Kidney (tissue), 14 donors: Measurements from ENCODE around the gene KCNH5. TPM values are rescaled to one million over a fixed set of nuclear protein-coding genes. Genes with fewer than 3 reads are reported as not detected.

Experiments used
- DNase-seq, 5 donors: peaks; one replicate each; pipeline ENCODE4 v3.0.0-alpha.2; 2013 to 2020
- FAIRE-seq: peaks from 2 replicates; lab custom pipeline; 2012; peaks lifted over from hg19 to GRCh38; lab: Jason Lieb, UNC
- H3K27ac ChIP-seq, 2 donors: one replicate each; pipeline ENCODE4 v1.7.0; 2013; ENCODE audit warnings: low read depth in 2 of 2, low read length in 2 of 2, inconsistent platforms in 1 of 2
- H3K27me3 ChIP-seq: one replicate; pipeline ENCODE4 v1.7.1; 2013; ENCODE audit warnings: low read length, inconsistent platforms; ENCODE audit not compliant: control insufficient read depth, insufficient read depth
- H3K36me3 ChIP-seq, 3 donors: one replicate each; pipeline versions ENCODE4 v1.7.0 to v1.7.1; 2013; ENCODE audit warnings: low read length in 3 of 3, control low read depth in 1 of 3, inconsistent platforms in 1 of 3; ENCODE audit not compliant: insufficient read depth in 3 of 3, control insufficient read depth in 2 of 3
- H3K4me1 ChIP-seq, 3 donors: one replicate each; pipeline versions ENCODE4 v1.7.0 to v1.7.1; 2013; ENCODE audit warnings: low read length in 3 of 3, inconsistent platforms in 1 of 3, low read depth in 1 of 3; ENCODE audit not compliant: control insufficient read depth in 2 of 3, insufficient read depth in 2 of 3
- H3K4me3 ChIP-seq, 3 donors: one replicate each; pipeline versions ENCODE4 v1.7.0 to v1.8.1; 2013; ENCODE audit warnings: low read length in 3 of 3, control low read depth in 1 of 3, inconsistent platforms in 1 of 3
- H3K9ac ChIP-seq, 3 donors: one replicate each; pipeline versions ENCODE4 v1.7.0 to v1.7.1; 2013; ENCODE audit warnings: low read length in 3 of 3, control low read depth in 1 of 3, inconsistent platforms in 1 of 3
- H3K9me3 ChIP-seq, 3 donors: one replicate each; pipeline versions ENCODE4 v1.7.0 to v1.7.1; 2013; ENCODE audit warnings: low read length in 3 of 3, control low read depth in 1 of 3, inconsistent platforms in 1 of 3; ENCODE audit not compliant: control insufficient read depth in 2 of 3, insufficient read depth in 1 of 3
- intact Hi-C: fragments of 100-400 bp; cut with DNase I; formaldehyde crosslinking; loops from one replicate; pipeline ENCODE4 v1.11.1; 2022
- polyA plus RNA-seq: library from polyadenylated mRNA; stranded (reverse); fragments of 350-450 nt; fragmentation: Illumina TruSeq; extraction: RNeasy Lipid Tissue Mini Kit (QIAGEN cat#74804); gene quantifications from one replicate; pipeline ENCODE4 v1.2.3, GENCODE V29; 2014; ENCODE audit warnings: low read depth, low replicate concordance; ENCODE audit not compliant: insufficient read depth
- total RNA-seq: library from RNA; stranded (reverse); fragmentation: NEBNext Ultra II Directional; extraction: Animal tissue kit (Norgen Biotek cat#: 25700); gene quantifications from one replicate; pipeline ENCODE4 v1.2.1, GENCODE V29; 2021
- TF ChIP-seq, protein P1 (sequence below): IDR thresholded peaks from 3 replicates; pipeline ENCODE4 v1.5.1; 2012; ENCODE audit warnings: mild to moderate bottlenecking, moderate library complexity, borderline replicate concordance; ENCODE audit not compliant: insufficient read depth; ENCODE audit errors: extremely low read depth
- donor health status: control.
- donor health status: control.
- donor health status: control.
- donor health status: control.
- donor health status: control.
- donor health status: DM: yes; HTN: yes; CAD: no.
- donor health status: Normal renal cell carcinoma (clear cell type).

KCNH5 gene
- total and polyA plus RNA-seq, 2 donors from 2014 or later: not detected

DNA sequence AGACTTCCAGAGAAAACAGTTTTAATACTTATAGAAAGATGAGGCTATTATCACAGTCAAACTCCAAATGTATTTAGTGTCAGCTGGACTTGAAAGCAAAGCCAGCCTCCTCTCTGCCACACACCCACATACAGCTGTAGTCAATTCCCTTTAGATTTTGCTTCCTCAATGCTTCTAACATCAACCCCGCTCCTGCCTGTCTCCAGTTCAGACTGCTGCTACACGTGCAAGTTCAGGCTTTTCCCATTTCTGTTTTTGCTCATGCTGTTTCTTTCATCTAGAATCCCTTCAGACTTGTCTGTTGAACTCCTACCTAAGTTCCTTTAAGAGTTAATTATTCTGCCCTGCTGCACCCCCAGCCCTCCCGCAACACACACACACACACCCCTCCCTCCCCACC, 380.0 kb downstream of the KCNH5 start:
- no peak for FAIRE-seq

DNA sequence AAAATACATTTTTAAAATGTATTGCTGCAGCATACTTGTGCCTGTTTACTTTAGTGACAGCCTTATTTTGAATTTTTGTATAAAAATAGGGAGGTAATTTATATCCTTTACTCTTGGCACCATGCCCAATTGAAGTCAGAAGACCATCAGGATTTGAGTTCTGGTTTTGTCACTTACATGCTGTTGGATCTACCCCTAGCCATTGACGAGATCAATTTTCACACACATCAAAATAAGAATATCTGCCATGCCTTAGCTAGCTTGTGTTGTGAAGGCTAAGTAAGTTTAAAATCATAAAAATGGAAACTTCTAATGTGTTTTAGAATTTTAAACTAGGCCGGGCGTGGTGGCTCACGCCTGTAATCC, 381.8 kb downstream of the KCNH5 start:
- intact Hi-C loops: no loop called here
- TF ChIP-seq, protein P1, sequence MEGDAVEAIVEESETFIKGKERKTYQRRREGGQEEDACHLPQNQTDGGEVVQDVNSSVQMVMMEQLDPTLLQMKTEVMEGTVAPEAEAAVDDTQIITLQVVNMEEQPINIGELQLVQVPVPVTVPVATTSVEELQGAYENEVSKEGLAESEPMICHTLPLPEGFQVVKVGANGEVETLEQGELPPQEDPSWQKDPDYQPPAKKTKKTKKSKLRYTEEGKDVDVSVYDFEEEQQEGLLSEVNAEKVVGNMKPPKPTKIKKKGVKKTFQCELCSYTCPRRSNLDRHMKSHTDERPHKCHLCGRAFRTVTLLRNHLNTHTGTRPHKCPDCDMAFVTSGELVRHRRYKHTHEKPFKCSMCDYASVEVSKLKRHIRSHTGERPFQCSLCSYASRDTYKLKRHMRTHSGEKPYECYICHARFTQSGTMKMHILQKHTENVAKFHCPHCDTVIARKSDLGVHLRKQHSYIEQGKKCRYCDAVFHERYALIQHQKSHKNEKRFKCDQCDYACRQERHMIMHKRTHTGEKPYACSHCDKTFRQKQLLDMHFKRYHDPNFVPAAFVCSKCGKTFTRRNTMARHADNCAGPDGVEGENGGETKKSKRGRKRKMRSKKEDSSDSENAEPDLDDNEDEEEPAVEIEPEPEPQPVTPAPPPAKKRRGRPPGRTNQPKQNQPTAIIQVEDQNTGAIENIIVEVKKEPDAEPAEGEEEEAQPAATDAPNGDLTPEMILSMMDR: no peak
- H3K36me3 ChIP-seq: no peaks in the 10 kb centered on the region
- no peaks in the 10 kb centered on the region for H3K4me1 ChIP-seq
- H3K27me3 ChIP-seq: no peaks in the 10 kb centered on the region
- no peaks in the 10 kb centered on the region for H3K9me3 ChIP-seq
- DNase-seq (no peak), FAIRE-seq (no peak)
- H3K27ac ChIP-seq: no peak overlapping the region
- no peak overlapping the region for H3K4me3 ChIP-seq
- H3K9ac ChIP-seq: no peak overlapping the region

More for the DNA sequence above, 380.0 kb downstream of the KCNH5 start:
- Histone ChIP-seq H3K9me3 (no peaks in the 10 kb centered on the region), H3K27ac (no peak overlapping the region), H3K9ac (no peak overlapping the region), H3K36me3 (no peaks in the 10 kb centered on the region), H3K4me3 (no peak overlapping the region), H3K27me3 (no peaks in the 10 kb centered on the region), H3K4me1 (no peaks in the 10 kb centered on the region)
- TF ChIP-seq, protein P1: no peak
- no peak for DNase-seq
- intact Hi-C loops: no loop called here

DNA sequence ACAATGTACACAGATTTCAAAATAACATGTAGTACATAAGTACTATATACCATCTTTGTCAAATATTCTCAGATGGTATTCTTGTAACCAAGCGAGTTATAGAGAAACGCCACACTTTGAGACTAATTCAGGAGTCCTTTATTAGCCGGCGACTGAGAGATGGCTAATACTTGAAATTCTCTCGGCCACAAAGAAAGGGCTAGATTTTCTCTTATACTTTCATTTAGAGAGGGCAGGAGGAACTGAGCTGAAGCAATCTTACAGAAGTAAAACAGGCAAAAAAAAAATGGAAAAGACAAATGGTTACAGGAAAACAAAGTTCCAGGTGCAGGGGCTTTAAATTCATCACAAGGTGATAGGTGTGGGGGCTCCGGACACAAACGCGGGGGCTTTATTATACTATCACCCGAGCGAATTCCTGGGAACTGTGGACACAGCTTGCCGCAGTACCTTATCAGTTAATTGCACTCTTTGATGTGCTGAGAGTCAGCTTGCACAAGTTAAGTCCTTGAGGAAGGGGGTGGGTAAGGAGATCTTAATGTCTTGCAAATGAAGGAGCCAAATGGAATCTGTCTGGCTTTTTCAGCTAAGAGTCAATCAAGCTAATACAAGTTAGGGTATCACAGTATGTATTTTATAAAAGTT, 382.3 kb downstream of the KCNH5 start:
- intact Hi-C loops: no loop called here
- H3K27ac ChIP-seq: no peak overlapping the region
- no peak overlapping the region for H3K4me3 ChIP-seq
- H3K9ac ChIP-seq: no peak overlapping the region
- no peaks in the 10 kb centered on the region for H3K27me3 ChIP-seq
- DNase-seq (peak in 3 of 5 donors; percentile 17 to 64 (median 52)), FAIRE-seq (no peak)
- no peaks in the 10 kb centered on the region for H3K4me1 ChIP-seq
- no peaks in the 10 kb centered on the region for H3K9me3 ChIP-seq
- no peaks in the 10 kb centered on the region for H3K36me3 ChIP-seq
- TF ChIP-seq, protein P1: no peak

DNA sequence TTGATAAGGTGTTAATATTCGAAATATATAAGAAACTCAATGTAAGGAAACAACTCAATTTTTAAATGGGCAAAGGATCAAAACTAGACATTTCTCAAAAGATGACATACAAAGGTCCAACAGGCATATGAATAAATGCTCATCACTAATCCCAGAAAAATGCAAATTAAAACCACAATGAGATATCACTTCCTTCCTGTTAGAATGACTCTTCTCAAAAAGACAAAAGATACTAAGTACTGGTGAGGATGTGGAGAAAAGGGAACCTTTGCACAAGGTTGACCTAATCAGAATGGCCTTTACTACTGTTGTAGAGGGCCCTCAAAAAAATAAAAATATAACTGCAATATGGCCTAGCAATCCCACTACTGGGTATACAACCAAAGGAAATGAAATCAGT, 383.4 kb downstream of the KCNH5 start:
- no peaks in the 10 kb centered on the region for H3K36me3 ChIP-seq
- TF ChIP-seq, protein P1: no peak
- no peak overlapping the region for H3K9ac ChIP-seq
- H3K4me1 ChIP-seq: no peaks in the 10 kb centered on the region
- FAIRE-seq (no peak), DNase-seq (no peak)
- no peaks in the 10 kb centered on the region for H3K27me3 ChIP-seq
- intact Hi-C loops: no loop called here
- H3K9me3 ChIP-seq: no peaks in the 10 kb centered on the region
- no peak overlapping the region for H3K4me3 ChIP-seq
- H3K27ac ChIP-seq: no peak overlapping the region
